ENCODE measurements around the gene PTCD2. TPM values are rescaled to one million over a fixed set of nuclear protein-coding genes. Genes with fewer than 3 reads are reported as not detected.

The PTCD2 gene
- total and polyA plus RNA-seq, 2 of the 8 experiments (the other 6 are each of a cell fraction or from before 2014, with no cell fraction given), result 7.3 to 15.4 TPM

GRCh38 chr5:72281430-72281763, 38.8 kb upstream of the PTCD2 start:
- DNase-seq (ENCODE audit: low read depth in 1 of 2, low spot score in 2 of 2) (no peak), FAIRE-seq (no peak)
- Histone ChIP-seq H3K14ac (ENCODE audit: insufficient read length) (no peak overlapping the region), H2AFZ (ENCODE audit: low read length) (no peak overlapping the region), H2BK120ac (replicated peaks; ENCODE audit: low read depth, low read length) (no peak overlapping the region), H4K5ac (ENCODE audit: insufficient read length, low read depth, low read length) (no peak overlapping the region), H3K36me3 (ENCODE audit: control insufficient read depth in 2 of 4, insufficient read depth in 4 of 4, low read length in 3 of 4) (peaks cover 0 to 7% (median 4%) of the 10 kb centered on the region in 4 experiments; a peak in 3 of 8 replicates), H4K91ac (replicated peaks; ENCODE audit: insufficient read length, low read length) (no peak overlapping the region), H4K20me1 (replicated peaks in 1 of 2; ENCODE audit: control insufficient read depth in 1 of 2, insufficient read depth in 2 of 2, low read length in 2 of 2) (no peaks in the 10 kb centered on the region), H2BK15ac (ENCODE audit: low read length) (no peak overlapping the region), H3K18ac (ENCODE audit: extremely low read depth, low read length) (no peak overlapping the region), H3K9me3 (ENCODE audit: insufficient read depth in 2 of 2, low read depth in 1 of 2, low read length in 1 of 2) (no peaks in the 10 kb centered on the region), H3K23me2 (ENCODE audit: low read depth, low read length) (no peaks in the 10 kb centered on the region), H3K4me3 (ENCODE audit: extremely low read depth in 1 of 4, insufficient read depth in 2 of 4, low read depth in 3 of 4, low read length in 4 of 4) (no peak overlapping the region), H2BK5ac (ENCODE audit: low read depth, low read length) (no peak overlapping the region), H3K27ac (ENCODE audit: low read depth, low read length) (no peak overlapping the region), H2AK5ac (ENCODE audit: low read depth, low read length) (no peak overlapping the region), H2BK20ac (ENCODE audit: low read length) (no peak overlapping the region), H3K27me3 (replicated peaks in 1 of 4; ENCODE audit: control insufficient read depth in 3 of 4, extremely low read depth in 1 of 4, insufficient read depth in 3 of 4, low read length in 3 of 4) (no peaks in the 10 kb centered on the region), H4K8ac (ENCODE audit: extremely low read depth, insufficient read depth, low read length) (no peak overlapping the region), H3K79me2 (ENCODE audit: control insufficient read depth in 1 of 2, insufficient read depth in 2 of 2, low read length in 2 of 2) (peaks cover 0 to 5% of the 10 kb centered on the region in 2 experiments; a peak in 2 of 4 replicates), H3K4ac (replicated peaks; ENCODE audit: insufficient read length, low read depth, low read length) (no peak overlapping the region), H3K23ac (ENCODE audit: insufficient read length) (no peak overlapping the region), H3K4me1 (replicated peaks in 1 of 4; ENCODE audit: control insufficient read depth in 3 of 4, insufficient read depth in 4 of 4, low read length in 3 of 4) (no peaks in the 10 kb centered on the region), H3K4me2 (ENCODE audit: insufficient read depth in 1 of 2, low read depth in 2 of 2, low read length in 2 of 2) (no peak overlapping the region), H2BK12ac (ENCODE audit: low read depth, low read length) (no peak overlapping the region), H3K56ac (replicated peaks; ENCODE audit: insufficient read length, low read depth, low read length) (no peak overlapping the region), H3K79me1 (ENCODE audit: low read depth, low read length) (no peaks in the 10 kb centered on the region), H3K9ac (replicated peaks in 1 of 4; ENCODE audit: extremely low read depth in 1 of 4, low read depth in 3 of 4, low read length in 3 of 4) (no peak overlapping the region)
- CTCF ChIA-PET (ENCODE audit: partially characterized antibody), result interaction anchor here (0.6 to 1.8 kb wide), 12 partner anchors 8 to 203 kb away, joined by 3 to 14 read pairs (median 4); no protein-coding TSS in a partner anchor
- WGBS, 2 experiments (ENCODE audit: extremely low coverage in 1 of 2, insufficient coverage in 1 of 2, insufficient read length in 1 of 2, insufficient replicate concordance in 2 of 2, low coverage in 1 of 2, low lambda C conversion rate in 2 of 2, missing lambda C conversion rate in 1 of 2), result 84% methylated on average over 1 of the region's 1 CpG; no CpG with 5 or more reads in 1 of the 2 experiments
- POLR2A ChIA-PET (ENCODE audit: partially characterized antibody), result interaction anchor here (1.3 to 1.6 kb wide), 2 partner anchors 8 to 39 kb away, joined by 3 to 6 read pairs; partner anchors contain the start of genes MRPS27 and PTCD2
- TF ChIP-seq MAFK (IDR thresholded peaks at IDR 0.05; ENCODE audit: low read depth, low read length) (no peak), TBP (IDR thresholded peaks at IDR 0.05; ENCODE audit: low read depth, low read length) (no peak), SP4 (IDR thresholded peaks at IDR 0.05; ENCODE audit: low read length) (no peak)

Data from H1 (cell line).